Retinal pigment epithelial cell (primary cell): ENCODE results near the gene NOX5.

Experiments
- DNase-seq: peaks from one replicate; pipeline ENCODE4 v3.0.0-alpha.2; 2010; ENCODE audit warnings: low read depth
- H3K4me3 ChIP-seq: 2 replicates; pipeline ENCODE4 v1.5.1; 2011; ENCODE audit warnings: mild to moderate bottlenecking, low read length, control low read depth, moderate library complexity
- TF ChIP-seq, protein P1 (sequence below): conservative IDR thresholded peaks from 2 replicates; pipeline ENCODE4 v1.5.1; 2011; ENCODE audit warnings: low read depth, low read length, control low read depth, inconsistent platforms

Gene NOX5

GRCh38 chr15:68979006-68979405 is 35.5 kb upstream of the NOX5 start:
- TF ChIP-seq, protein P1, sequence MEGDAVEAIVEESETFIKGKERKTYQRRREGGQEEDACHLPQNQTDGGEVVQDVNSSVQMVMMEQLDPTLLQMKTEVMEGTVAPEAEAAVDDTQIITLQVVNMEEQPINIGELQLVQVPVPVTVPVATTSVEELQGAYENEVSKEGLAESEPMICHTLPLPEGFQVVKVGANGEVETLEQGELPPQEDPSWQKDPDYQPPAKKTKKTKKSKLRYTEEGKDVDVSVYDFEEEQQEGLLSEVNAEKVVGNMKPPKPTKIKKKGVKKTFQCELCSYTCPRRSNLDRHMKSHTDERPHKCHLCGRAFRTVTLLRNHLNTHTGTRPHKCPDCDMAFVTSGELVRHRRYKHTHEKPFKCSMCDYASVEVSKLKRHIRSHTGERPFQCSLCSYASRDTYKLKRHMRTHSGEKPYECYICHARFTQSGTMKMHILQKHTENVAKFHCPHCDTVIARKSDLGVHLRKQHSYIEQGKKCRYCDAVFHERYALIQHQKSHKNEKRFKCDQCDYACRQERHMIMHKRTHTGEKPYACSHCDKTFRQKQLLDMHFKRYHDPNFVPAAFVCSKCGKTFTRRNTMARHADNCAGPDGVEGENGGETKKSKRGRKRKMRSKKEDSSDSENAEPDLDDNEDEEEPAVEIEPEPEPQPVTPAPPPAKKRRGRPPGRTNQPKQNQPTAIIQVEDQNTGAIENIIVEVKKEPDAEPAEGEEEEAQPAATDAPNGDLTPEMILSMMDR, result no peak
- H3K4me3 ChIP-seq, result no peak overlapping the region
- DNase-seq, result no peak

DNA sequence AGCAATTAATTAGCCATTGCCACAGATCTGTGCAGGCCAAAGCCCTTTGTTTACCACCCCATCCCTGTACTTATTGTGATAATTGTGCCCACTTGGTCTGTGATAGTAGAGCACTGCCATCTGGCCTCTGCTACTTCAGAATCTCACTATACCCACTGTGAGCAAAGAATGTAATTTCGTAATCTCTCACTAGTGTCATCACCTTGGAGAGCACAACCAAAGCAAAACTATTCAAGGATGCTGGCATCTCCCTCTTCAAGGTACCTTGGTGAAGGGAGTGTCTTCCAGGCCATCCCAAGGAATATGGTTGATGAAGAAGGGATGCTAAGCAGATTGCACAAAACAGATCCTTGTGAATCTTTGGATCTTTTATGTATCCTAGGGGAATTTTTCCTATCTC is 34.7 kb upstream of the NOX5 start:
- no peak overlapping the region for H3K4me3 ChIP-seq
- DNase-seq, result no peak
- TF ChIP-seq, protein P1, result no peak

DNA sequence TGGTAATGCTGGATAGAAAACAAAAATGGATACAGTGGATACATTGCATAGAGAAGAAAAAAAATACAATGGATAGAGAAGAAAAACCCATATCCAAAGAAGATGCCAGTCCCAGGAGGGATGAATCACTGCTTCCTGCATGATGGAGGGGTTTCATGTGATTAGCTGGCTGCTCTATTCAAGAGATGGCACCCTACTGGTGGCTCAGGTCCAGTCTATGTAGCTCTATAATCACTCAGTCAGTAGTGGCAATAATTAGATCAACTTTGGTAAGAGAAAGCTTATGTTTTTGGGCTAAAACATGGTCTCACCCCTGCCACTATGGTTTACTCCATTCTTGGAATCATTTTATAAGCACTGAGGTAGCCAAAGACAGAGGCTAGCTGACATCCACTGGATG is 33.7 kb upstream of the NOX5 start:
- TF ChIP-seq, protein P1, result no peak
- DNase-seq, result no peak
- no peak overlapping the region for H3K4me3 ChIP-seq

GRCh38 chr15:68981941-68982340 is 32.6 kb upstream of the NOX5 start:
- H3K4me3 ChIP-seq, result no peak overlapping the region
- TF ChIP-seq, protein P1, result no peak
- no peak for DNase-seq

GRCh38 chr15:68982976-68983563 is 31.4 kb upstream of the NOX5 start:
- DNase-seq, result no peak
- TF ChIP-seq, protein P1, result no peak
- no peak overlapping the region for H3K4me3 ChIP-seq

- TF ChIP-seq, protein P1, result no peak
- peak; percentile 24 for DNase-seq
Measured at GRCh38 chr15:68983961-68984481, 30.5 kb upstream of the NOX5 start.

GRCh38 chr15:68984586-68984985 is 29.9 kb upstream of the NOX5 start:
- TF ChIP-seq, protein P1, result no peak
- H3K4me3 ChIP-seq, result no peak overlapping the region
- no peak for DNase-seq

More at GRCh38 chr15:68983961-68984481, 30.5 kb upstream of the NOX5 start:
- H3K4me3 ChIP-seq, result no peak overlapping the region
